ENCODE results near the gene PACSIN3. TPM values are rescaled to one million over a fixed set of nuclear protein-coding genes. Genes with fewer than 3 reads are reported as not detected.

The PACSIN3 gene
- total RNA-seq, 6 experiments from 2014 or later: 9.6 to 31.1 (median 25.0) TPM

DNA sequence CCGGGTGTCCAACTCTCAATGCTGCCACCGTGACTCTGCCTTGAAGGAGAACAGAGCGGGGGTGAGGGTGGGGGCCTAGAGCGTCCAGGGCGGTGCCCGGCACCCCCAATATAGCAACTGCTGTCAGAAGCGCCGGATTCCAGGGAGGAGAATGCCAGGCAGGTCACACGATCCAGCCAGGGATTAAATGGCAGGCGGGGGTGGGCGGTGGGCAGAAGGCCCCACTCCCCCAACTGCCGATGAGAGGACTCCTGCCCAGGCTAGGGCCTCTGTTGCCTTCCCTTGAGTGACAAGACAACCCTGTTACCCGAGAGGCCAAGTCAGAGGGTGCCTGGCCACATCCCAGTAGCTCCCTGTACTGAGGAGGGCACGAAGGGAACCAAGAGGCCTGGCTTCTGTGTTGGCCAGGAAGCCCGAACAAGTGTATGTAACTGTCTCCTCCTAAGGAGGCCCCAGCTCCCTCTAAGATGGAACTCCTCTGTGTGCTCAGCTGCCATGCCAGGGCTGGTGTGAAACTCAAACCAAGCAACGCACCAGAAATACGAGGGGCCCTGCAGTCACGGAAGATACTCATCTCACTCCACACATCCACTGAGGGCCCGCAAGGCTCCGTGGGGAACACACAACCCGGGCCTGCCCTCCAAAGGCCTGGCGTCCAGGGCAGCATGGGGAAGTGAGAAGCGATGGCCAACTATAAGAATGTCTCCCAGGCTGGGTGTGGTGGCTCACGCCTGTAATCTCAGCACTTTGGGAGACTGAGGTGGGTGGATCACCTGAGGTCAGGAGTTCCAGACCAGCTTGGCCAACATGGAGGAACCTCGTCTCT lies 3.0 kb downstream of the PACSIN3 start:
- no peak for DNase-seq
- H3K27ac ChIP-seq: no peak overlapping the region
- intact Hi-C loops (cut with DNase I): loop anchor here in 1 of 2 donors (5.0 kb wide), 2 partner anchors 79 to 169 kb away; partner anchors contain the start of gene MYBPC3

DNA sequence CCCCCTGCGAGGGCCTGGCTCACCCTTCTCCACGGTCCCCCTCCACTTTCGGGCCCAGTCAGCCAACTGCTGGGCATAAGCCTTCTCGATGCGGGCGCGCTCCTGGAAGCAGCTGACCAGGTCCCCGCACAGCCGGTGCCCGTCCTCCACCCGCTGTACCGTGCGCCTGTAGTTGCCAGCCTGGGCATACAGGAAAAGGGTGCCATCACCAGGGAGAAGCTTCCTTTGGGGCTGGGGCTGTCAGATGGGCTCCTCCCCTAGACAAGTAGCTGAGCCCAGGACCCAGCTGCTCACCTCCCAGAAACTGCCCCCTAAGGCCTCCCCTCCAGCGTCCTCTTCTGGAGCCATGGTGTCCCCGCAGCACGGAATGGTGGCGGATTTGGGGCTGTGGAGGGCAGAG lies 3.9 kb downstream of the PACSIN3 start:
- intact Hi-C loops (cut with DNase I): loop anchor here in 1 of 2 donors (5.0 kb wide), 2 partner anchors 80 to 170 kb away; partner anchors contain the start of gene MYBPC3
- Histone ChIP-seq H3K27ac (no peak overlapping the region), H3K4me3 (no peak overlapping the region), H3K4me1 (peaks cover 0 to 47% (median 20%) of the 10 kb centered on the region in 4 donors), H3K27me3 (no peaks in the 10 kb centered on the region), H3K9me3 (no peaks in the 10 kb centered on the region), H3K36me3 (no peaks in the 10 kb centered on the region)
- DNase-seq: no peak
- no peak for ATAC-seq
- 40% methylated on average over 1 of the region's 17 CpGs for WGBS (ENCODE audit: insufficient coverage, low coverage, low lambda C conversion rate, missing lambda C conversion rate)
- TF ChIP-seq, protein P1, sequence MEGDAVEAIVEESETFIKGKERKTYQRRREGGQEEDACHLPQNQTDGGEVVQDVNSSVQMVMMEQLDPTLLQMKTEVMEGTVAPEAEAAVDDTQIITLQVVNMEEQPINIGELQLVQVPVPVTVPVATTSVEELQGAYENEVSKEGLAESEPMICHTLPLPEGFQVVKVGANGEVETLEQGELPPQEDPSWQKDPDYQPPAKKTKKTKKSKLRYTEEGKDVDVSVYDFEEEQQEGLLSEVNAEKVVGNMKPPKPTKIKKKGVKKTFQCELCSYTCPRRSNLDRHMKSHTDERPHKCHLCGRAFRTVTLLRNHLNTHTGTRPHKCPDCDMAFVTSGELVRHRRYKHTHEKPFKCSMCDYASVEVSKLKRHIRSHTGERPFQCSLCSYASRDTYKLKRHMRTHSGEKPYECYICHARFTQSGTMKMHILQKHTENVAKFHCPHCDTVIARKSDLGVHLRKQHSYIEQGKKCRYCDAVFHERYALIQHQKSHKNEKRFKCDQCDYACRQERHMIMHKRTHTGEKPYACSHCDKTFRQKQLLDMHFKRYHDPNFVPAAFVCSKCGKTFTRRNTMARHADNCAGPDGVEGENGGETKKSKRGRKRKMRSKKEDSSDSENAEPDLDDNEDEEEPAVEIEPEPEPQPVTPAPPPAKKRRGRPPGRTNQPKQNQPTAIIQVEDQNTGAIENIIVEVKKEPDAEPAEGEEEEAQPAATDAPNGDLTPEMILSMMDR (IDR thresholded peaks at IDR 0.05): no peak
- no peak for TF ChIP-seq POLR2A (IDR thresholded peaks at IDR 0.05)

More for the DNA sequence above, 3.0 kb downstream of the PACSIN3 start:
- Histone ChIP-seq H3K27me3 (no peaks in the 10 kb centered on the region), H3K4me1 (peaks cover 0 to 48% (median 18%) of the 10 kb centered on the region in 4 donors), H3K4me3 (no peak overlapping the region), H3K36me3 (no peaks in the 10 kb centered on the region), H3K9me3 (no peaks in the 10 kb centered on the region)
- TF ChIP-seq, protein P1 (IDR thresholded peaks at IDR 0.05): no peak
- no peak for TF ChIP-seq POLR2A (IDR thresholded peaks at IDR 0.05)
- 92% methylated on average over 5 of the region's 25 CpGs for WGBS (ENCODE audit: insufficient coverage, low coverage, low lambda C conversion rate, missing lambda C conversion rate)
- no peak for ATAC-seq

DNA sequence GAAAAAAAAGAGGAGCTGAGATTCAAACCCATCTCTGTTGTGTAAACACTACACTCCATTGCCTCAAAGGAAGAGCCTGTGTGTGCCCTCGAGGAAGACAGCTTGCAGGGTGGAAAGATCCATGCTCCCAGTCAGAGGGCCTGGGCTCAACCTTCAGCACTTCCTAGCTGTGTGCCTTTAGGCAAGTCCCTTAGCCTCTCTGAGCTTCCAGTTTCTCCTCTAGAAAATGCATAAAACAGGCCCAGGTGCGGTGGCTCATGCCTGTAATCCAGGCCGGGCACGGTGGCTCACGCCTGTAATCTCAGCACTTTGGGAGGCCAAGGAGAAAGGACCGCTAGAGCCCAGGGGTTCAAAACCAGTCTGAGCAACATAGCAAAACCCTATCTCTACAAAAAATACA lies 5.0 kb downstream of the PACSIN3 start:
- Histone ChIP-seq H3K4me3 (no peak overlapping the region), H3K27me3 (no peaks in the 10 kb centered on the region), H3K4me1 (peaks cover 0 to 37% (median 15%) of the 10 kb centered on the region in 4 donors), H3K36me3 (no peaks in the 10 kb centered on the region), H3K27ac (no peak overlapping the region), H3K9me3 (no peaks in the 10 kb centered on the region)
- no peak for TF ChIP-seq POLR2A (IDR thresholded peaks at IDR 0.05)
- ATAC-seq: no peak
- no peak for DNase-seq
- 40% methylated on average over 1 of the region's 6 CpGs for WGBS (ENCODE audit: insufficient coverage, low coverage, low lambda C conversion rate, missing lambda C conversion rate)
- intact Hi-C loops (cut with DNase I): loop anchor here in 1 of 2 donors (5.0 kb wide), 2 partner anchors 81 to 171 kb away; partner anchors contain the start of gene MYBPC3

DNA sequence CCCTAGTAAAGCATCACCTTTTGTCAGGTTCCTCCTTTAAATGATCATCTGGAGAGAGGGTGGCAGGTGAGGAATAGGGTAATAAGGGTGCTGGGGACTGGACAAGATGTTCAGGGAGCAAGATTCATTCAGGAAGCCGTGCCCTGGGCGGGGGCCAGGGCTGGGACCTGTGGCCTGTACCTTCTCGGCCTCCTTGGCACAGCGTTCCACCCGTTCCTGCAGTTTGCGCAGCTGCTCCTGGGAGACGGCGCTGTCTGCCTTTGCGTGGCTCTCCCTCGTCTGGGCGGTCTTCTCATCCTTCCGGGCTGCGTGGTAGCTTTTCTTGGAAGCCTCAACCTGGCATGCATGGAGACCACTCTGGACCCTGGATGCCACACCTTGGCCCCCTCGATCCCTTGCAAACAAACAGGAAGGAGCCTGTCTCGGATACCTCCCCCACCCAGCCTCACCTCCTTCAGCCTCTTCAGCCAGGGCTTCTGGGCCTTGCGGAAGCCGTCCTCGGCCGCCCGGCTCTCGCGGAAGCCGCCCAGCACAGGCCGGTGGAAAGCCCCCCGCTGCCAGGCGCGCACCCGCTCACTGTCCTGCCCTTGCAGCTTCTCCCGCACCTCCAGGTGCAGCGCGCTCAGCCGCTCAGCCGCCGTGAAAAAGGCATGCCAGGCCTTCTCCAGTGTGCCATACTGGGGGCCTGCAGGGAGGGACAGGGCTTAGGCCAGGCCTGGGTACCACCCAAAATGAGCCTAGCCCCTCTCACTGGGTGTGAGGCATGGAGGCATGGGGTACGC lies 6.0 kb downstream of the PACSIN3 start:
- WGBS (ENCODE audit: insufficient coverage, low coverage, low lambda C conversion rate, missing lambda C conversion rate): 90% methylated on average over 22 of the region's 35 CpGs
- H3K36me3 ChIP-seq: no peaks in the 10 kb centered on the region
- TF ChIP-seq, protein P1 (IDR thresholded peaks at IDR 0.05): no peak
- TF ChIP-seq POLR2A (IDR thresholded peaks at IDR 0.05): no peak
- no peaks in the 10 kb centered on the region for H3K27me3 ChIP-seq
- no peaks in the 10 kb centered on the region for H3K9me3 ChIP-seq
- H3K27ac ChIP-seq: no peak overlapping the region
- intact Hi-C loops (cut with DNase I): loop anchor here in 1 of 2 donors (5.0 kb wide), 2 partner anchors 82 to 172 kb away; partner anchors contain the start of gene MYBPC3
- ATAC-seq (no peak), DNase-seq (peak in 1 of 3 donors; percentile 33)
- peaks cover 0 to 37% (median 15%) of the 10 kb centered on the region in 4 donors for H3K4me1 ChIP-seq
- no peak overlapping the region for H3K4me3 ChIP-seq

Measured in right lobe of liver (tissue), 6 donors.